ENCODE measurements around the gene POU2F1.

DNA sequence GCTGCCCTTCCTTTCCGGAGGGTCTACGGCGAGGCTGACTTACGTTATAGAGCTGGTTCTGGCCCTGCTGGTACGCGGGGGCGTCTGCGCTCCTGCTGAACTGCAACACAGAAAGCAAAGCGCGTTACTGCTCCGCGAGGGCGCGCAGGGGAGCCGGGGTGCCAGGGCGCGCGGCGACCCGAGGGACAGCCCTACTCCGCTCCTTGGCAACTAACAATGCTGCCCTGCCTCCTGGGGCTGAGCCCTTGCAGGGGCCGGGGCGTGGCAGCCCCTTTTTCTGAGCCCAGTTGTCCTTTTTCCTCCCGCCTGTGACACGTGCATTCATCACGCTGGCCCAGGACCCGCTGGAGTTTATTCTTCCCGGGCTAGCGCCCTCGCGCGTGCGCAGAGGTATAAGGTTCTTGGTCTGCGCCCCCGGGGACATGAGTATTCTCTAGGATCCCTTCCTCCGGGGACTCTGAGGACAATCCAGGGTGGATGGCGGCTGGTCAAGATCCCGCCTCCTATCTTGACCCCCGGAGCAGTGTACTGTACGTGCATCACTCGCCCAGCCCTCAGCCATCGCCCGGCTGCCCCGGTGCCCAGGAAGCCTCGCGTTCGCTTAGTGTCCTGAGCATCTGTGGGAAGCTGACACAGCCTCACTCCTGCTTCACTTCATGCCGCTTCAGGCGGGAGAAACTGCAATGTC is 218.8 kb downstream of the POU2F1 start:
- TF ChIP-seq, protein P1, sequence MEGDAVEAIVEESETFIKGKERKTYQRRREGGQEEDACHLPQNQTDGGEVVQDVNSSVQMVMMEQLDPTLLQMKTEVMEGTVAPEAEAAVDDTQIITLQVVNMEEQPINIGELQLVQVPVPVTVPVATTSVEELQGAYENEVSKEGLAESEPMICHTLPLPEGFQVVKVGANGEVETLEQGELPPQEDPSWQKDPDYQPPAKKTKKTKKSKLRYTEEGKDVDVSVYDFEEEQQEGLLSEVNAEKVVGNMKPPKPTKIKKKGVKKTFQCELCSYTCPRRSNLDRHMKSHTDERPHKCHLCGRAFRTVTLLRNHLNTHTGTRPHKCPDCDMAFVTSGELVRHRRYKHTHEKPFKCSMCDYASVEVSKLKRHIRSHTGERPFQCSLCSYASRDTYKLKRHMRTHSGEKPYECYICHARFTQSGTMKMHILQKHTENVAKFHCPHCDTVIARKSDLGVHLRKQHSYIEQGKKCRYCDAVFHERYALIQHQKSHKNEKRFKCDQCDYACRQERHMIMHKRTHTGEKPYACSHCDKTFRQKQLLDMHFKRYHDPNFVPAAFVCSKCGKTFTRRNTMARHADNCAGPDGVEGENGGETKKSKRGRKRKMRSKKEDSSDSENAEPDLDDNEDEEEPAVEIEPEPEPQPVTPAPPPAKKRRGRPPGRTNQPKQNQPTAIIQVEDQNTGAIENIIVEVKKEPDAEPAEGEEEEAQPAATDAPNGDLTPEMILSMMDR (IDR thresholded peaks at IDR 0.05): no peak
- no peak for TF ChIP-seq POLR2A (IDR thresholded peaks at IDR 0.05)

All from Peyer's patch (tissue), 4 donors.